Measurements from ENCODE around the gene ZNF507. TPM values are rescaled to one million over a fixed set of nuclear protein-coding genes. Genes with fewer than 3 reads are reported as not detected.

ZNF507 gene
- total RNA-seq, 4 donors from 2014 or later: 20.3 to 30.0 (median 22.5) TPM

- H3K27ac ChIP-seq: no peak overlapping the region
- in situ Hi-C loops (cut with MboI; ENCODE audit: low pct_ligation_motif_present in 1 of 4, low pct_unique_long_range_greater_than_20kb in 1 of 4, low sequenced_read_pairs in 3 of 4): no loop called here
- H3K27me3 ChIP-seq: no peaks in the 10 kb centered on the region
- DNase-seq: no peak
- H3K4me3 ChIP-seq: no peak overlapping the region
- H3K36me3 ChIP-seq: peaks cover 0 to 20% (median 4%) of the 10 kb centered on the region in 4 donors
- no peaks in the 10 kb centered on the region for H3K9me3 ChIP-seq
- H3K4me1 ChIP-seq: no peaks in the 10 kb centered on the region
- intact Hi-C loops (cut with DNase I; ENCODE audit: low total_unique reads): no loop called here
- WGBS, 2 donors (ENCODE audit: low coverage in 1 of 2): 91 to 100% methylated on average over 3 to 5 of the region's 5 CpGs
- TF ChIP-seq, protein P1, sequence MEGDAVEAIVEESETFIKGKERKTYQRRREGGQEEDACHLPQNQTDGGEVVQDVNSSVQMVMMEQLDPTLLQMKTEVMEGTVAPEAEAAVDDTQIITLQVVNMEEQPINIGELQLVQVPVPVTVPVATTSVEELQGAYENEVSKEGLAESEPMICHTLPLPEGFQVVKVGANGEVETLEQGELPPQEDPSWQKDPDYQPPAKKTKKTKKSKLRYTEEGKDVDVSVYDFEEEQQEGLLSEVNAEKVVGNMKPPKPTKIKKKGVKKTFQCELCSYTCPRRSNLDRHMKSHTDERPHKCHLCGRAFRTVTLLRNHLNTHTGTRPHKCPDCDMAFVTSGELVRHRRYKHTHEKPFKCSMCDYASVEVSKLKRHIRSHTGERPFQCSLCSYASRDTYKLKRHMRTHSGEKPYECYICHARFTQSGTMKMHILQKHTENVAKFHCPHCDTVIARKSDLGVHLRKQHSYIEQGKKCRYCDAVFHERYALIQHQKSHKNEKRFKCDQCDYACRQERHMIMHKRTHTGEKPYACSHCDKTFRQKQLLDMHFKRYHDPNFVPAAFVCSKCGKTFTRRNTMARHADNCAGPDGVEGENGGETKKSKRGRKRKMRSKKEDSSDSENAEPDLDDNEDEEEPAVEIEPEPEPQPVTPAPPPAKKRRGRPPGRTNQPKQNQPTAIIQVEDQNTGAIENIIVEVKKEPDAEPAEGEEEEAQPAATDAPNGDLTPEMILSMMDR (IDR thresholded peaks at IDR 0.05): no peak
- TF ChIP-seq POLR2AphosphoS5 (IDR thresholded peaks at IDR 0.05) (no peak), EP300 (IDR thresholded peaks at IDR 0.05; ENCODE audit: low read depth) (no peak), POLR2A (IDR thresholded peaks at IDR 0.05) (no peak)
These were observed 69.8 kb downstream of the ZNF507 start for GRCh38 chr19:32415246-32415645.

- intact Hi-C loops (cut with DNase I; ENCODE audit: low total_unique reads): no loop called here
- 81 to 91% methylated on average over 5 of the region's 5 CpGs for WGBS, 2 donors (ENCODE audit: low coverage in 1 of 2)
- no peaks in the 10 kb centered on the region for H3K9me3 ChIP-seq
- no peak for DNase-seq
- in situ Hi-C loops (cut with MboI; ENCODE audit: low pct_ligation_motif_present in 1 of 4, low pct_unique_long_range_greater_than_20kb in 1 of 4, low sequenced_read_pairs in 3 of 4): no loop called here
- peaks cover 0 to 20% (median 4%) of the 10 kb centered on the region in 4 donors for H3K36me3 ChIP-seq
- no peak overlapping the region for H3K27ac ChIP-seq
- no peaks in the 10 kb centered on the region for H3K27me3 ChIP-seq
- H3K4me3 ChIP-seq: no peak overlapping the region
- no peaks in the 10 kb centered on the region for H3K4me1 ChIP-seq
- TF ChIP-seq, protein P1 (IDR thresholded peaks at IDR 0.05): no peak
- TF ChIP-seq EP300 (IDR thresholded peaks at IDR 0.05; ENCODE audit: low read depth) (no peak), POLR2AphosphoS5 (IDR thresholded peaks at IDR 0.05) (no peak), POLR2A (IDR thresholded peaks at IDR 0.05) (no peak)
These were observed 70.3 kb downstream of the ZNF507 start for GRCh38 chr19:32415669-32416068.

DNA sequence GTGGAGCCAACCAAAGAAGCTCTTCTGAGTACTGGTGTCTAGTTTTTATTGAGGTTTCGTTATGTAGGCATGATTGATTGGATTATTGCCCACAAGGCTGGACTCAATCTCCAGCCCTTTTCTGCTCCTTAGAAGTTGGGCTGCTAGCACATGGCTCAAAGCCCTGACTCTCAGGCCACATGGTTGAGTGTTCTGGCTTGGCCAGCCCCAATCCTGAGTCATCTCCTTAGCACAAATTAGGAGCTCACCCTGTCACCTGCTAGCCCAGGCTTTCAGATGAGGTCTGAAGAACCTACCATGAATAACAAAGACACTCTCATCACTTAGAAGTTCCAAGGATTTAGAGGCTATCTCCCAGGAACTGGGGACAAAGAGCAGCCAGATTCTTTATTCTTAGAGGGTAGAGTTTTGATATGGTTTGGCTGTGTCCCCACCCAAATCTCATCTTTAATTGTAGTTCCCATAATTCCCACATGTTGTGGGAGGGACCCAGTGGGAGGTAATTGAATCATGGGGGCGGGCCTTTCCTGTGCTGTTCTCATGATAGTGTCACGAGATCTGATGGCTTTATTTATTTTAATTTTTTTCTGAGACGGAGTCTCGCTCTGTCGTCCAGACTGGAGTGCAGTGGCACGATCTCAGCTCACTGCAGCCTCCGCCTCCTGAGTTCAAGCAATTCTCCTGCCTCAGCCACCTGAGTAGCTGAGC is 71.5 kb downstream of the ZNF507 start:
- Histone ChIP-seq H3K4me1 (no peaks in the 10 kb centered on the region), H3K36me3 (peaks cover 0 to 9% (median under 1%) of the 10 kb centered on the region in 4 donors), H3K27me3 (no peaks in the 10 kb centered on the region), H3K9me3 (no peaks in the 10 kb centered on the region), H3K27ac (no peak overlapping the region), H3K4me3 (no peak overlapping the region)
- 67 to 91% methylated on average over 1 to 8 of the region's 8 CpGs for WGBS, 2 donors (ENCODE audit: low coverage in 1 of 2)
- intact Hi-C loops (cut with DNase I; ENCODE audit: low total_unique reads): no loop called here
- no peak for DNase-seq
- TF ChIP-seq, protein P1 (IDR thresholded peaks at IDR 0.05): no peak
- no peak for TF ChIP-seq POLR2AphosphoS5 (IDR thresholded peaks at IDR 0.05)
- no peak for TF ChIP-seq POLR2A (IDR thresholded peaks at IDR 0.05)
- TF ChIP-seq EP300 (IDR thresholded peaks at IDR 0.05; ENCODE audit: low read depth): no peak
- in situ Hi-C loops (cut with MboI; ENCODE audit: low pct_ligation_motif_present in 1 of 4, low pct_unique_long_range_greater_than_20kb in 1 of 4, low sequenced_read_pairs in 3 of 4): no loop called here

DNA sequence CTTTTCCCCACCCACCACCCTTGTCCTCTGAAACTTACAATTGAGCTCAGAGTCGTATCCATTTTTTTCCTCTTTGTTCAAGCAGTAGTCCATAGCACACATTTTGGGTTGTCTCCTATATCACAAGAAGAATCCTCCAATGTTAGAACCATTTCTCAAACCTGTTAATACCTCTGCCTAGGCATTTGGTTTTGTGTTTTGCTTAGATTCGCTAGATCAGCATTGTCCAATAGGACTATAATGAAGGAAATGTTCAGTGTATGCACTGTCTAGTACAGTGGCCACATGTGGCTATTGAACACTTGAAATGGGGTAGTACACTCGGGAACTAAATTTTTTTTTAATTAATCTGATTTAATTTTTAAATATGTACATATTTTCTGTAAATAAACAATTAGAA is 72.7 kb downstream of the ZNF507 start:
- 91 to 94% methylated on average over 2 to 3 of the region's 3 CpGs for WGBS, 2 donors (ENCODE audit: low coverage in 1 of 2)
- no peak overlapping the region for H3K4me3 ChIP-seq
- H3K27me3 ChIP-seq: no peaks in the 10 kb centered on the region
- no peaks in the 10 kb centered on the region for H3K9me3 ChIP-seq
- in situ Hi-C loops (cut with MboI; ENCODE audit: low pct_ligation_motif_present in 1 of 4, low pct_unique_long_range_greater_than_20kb in 1 of 4, low sequenced_read_pairs in 3 of 4) (no loop called here), intact Hi-C loops (cut with DNase I; ENCODE audit: low total_unique reads) (no loop called here)
- H3K36me3 ChIP-seq: no peaks in the 10 kb centered on the region
- TF ChIP-seq POLR2A (IDR thresholded peaks at IDR 0.05) (no peak), EP300 (IDR thresholded peaks at IDR 0.05; ENCODE audit: low read depth) (no peak), POLR2AphosphoS5 (IDR thresholded peaks at IDR 0.05) (no peak)
- TF ChIP-seq, protein P1 (IDR thresholded peaks at IDR 0.05): no peak
- no peak overlapping the region for H3K27ac ChIP-seq
- no peaks in the 10 kb centered on the region for H3K4me1 ChIP-seq
- no peak for DNase-seq

Measured in transverse colon (tissue), 4 donors.